Right kidney (tissue), 1 donor: ENCODE data around the gene KLHDC7B.
"Not testable (repeated sequence)": the region's sequence is repeated elsewhere in the genome, so short reads cannot be mapped to it uniquely, and the experiment has no call there.

Experiments used
- DNase-seq: peaks from one replicate; pipeline ENCODE4 v3.0.0-alpha.2; 2016

KLHDC7B gene

DNA sequence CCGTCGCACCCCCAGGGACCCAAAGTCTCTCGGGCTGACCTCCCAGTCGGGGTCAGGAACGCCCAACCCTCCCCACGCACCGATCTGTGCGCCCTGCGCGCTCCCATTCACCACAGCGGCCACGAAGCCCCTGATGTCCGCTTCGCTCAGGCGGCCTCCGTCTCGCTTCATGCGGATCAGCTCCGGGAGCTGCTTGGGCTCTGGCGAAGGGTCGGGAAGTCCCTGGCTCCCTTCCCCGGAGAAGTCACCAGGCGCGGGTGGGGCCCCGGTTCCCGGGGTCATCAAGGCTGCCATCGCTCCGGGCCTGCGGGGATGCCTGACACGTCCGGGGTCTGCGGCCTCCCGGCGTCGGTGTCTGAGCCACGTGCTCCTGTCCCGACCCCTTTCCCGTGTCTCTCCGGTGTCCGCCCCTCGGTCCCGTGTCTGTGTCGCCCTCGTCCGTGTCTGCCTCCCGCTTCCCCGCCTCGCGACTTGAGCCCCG, 16.2 kb upstream of the KLHDC7B start:
- peak; percentile 61 for DNase-seq

DNA sequence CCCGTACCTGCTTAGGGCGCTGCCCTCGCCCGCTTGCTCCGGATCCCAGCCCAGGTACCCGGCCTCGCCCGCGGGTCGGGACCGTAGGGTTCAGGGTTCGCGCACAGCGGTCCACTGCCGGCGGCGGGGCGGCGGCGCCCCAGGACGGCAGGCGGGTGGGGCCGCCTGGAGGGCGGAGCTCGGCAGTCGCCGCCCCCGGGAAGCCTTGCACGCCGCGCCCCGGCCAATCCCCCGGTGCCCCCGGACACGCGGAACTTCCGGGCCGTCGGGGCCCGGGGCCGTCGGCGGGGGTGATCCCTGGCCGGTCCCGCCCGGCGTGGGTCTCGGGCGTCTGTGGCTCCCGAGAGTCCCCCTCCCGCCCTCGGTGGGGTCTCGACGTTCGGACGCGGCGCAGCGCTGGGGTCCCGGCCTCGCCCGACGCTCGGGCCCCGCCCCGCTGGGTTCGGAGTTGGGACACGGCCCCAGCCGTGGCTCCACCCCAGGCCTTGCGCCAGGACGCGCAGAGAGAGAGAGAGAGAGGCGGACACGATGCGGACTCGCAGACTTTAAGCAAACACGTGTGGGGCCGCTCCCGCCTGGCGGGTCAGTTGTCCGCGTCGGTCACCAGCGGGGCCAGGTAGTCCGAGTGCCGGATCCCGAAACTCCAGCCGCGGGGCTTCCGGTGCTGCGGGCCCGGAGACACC, 15.7 kb upstream of the KLHDC7B start, which contains the start of gene TYMP:
Gene TYMP, minus strand, starts transcription at position 116 of the 683 bp plus-strand sequence. CDS start 303 bp downstream, outside the sequence.
- DNase-seq, result peak; percentile 64

DNA sequence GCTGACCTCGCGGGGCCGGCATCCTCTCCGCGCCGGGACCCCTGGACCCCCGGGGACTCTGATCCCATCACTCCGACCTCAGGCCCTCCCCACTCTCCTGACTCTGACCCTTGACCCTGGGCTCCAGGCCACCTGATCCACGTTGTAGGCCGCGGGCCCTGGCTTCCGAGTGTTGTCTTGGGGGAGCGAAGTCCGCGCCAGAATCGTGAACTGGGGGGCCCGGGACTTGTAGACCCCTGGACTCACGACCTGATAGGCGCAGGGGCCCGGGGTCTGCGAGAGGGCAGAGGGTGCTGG, 15.2 kb upstream of the KLHDC7B start:
- no peak for DNase-seq

DNA sequence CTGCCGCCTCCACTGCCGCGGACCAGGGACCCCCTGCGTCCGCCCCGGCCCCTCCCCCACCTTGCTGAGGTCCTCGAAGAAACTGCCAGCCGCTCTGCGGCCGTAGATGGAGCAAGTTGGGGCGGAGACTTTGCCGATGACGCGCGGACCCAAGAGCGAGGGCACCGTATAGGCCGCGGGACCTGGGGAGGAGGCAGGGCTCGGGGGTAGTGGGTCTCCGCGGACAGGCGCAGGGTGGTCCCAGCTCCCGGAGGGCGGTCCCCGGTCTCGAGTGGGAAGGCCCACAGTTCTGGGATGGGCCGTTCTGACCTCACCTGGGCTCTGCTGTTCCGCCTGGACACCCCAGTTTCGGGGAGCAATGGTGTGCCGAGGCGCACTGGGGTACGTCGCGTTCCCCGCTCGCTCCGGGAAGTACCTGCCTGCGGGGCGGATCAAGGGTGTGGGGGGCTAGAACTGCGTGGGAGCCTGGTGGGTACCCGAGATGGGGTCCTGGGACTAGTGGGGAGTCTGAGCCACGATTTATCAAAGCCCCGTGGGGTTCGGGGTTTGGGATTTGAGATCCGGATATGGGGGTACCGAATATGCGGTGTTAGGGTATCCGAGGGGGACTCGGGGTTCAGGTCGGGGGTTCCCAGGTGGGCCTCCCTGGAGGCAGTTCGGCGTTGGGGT, 14.7 kb upstream of the KLHDC7B start:
- peak; percentile 46 for DNase-seq

DNA sequence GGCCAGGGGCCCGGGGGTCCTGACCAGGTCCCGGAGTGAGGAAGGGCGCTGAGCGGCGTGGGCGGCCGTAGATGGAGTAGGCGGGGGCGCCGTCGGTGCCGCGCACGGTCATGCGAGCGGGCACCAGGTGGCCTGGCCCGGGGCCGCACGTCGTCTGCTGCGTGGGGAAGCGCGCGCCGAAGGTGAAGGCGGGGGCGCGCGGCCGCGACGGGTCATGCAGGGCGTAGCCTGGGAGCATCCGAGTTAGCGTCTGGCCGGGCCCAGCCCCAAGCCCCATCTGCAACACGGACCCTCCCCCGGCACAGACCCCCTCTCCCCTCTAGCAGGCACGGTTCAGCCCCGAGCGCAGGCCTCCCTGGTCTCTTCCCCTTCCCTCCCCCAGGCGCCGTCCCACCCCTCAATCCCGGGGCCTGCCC, 14.1 kb upstream of the KLHDC7B start:
- DNase-seq, result no peak

DNA sequence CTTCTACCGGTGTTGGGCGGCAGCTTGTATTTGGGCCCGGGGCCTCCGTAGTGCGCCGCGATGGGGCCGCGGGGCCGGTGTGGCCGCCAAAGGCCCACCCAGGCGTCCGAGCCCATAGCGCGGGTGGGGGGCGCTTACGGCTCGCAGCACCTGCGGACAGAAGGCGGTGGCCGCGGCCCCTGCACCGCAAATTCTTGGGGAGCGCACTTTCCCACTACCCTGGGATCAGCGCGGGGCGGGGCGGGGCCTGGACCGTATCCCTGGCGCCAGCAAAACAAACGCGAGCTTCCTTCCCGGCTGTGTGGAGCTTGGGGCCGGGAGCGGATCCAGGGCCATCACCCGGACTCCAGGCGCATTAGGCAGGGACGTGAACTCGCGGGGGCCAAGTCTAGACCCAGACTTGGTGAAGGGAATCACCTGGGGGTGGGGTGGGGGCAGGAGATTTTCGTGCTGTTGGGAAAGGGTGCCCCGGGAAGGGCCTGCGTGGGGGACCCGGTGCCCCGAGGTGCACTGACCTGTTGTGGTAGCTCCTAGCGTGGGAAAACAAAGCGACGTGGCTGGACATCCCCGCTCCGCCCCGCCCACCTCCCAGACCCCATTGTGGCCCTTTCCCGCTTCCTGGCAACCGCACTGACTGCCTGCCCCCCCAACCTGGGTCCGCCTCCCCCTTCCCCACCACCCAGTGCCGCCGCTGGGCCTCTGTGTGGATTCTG, 13.6 kb upstream of the KLHDC7B start:
- peak; percentile 56 for DNase-seq

DNA sequence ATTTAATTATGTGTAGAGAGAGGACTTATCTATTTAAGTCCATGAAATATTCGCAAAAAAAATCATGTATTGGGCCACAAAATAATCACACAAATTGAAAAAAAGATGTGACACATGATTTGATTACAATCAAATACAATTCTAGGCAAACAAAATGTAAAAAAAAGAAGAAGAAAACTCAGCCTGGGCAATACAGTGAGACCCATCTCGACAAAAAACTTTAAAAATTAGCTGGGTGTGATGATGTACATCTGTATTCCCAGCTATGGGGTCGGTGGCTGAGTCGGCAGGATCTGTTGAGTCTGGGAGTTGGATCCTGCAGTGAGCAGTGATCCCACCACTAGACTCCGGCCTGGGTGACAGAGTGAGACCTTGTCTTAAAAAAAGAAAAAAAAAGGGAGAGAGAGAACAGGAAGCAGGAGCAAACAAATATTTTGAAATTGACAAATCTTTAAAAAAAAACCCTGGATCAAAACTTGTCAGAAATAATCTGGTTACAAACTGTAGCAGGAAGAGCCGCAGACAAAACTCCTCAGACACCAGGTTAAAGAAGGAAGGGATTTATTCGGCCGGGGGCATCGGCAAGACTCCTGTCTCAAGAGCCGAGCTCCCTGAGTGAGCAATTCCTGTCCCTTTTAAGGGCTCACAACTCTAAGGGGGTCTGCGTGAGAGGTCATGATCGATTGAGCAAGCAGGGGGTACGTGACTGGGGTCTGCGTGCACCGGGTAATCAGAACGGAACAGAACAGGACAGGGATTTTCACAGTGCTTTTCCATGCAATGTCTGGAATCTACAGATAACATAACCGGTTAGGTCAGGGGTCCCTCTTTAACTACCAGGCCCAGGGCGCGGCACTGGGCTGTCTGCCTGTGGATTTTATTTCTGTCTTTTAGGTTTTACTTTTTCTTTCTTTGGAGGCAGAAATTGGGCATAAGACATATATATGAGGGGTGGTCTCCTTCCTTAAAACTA, 12.6 kb upstream of the KLHDC7B start:
- no peak for DNase-seq

DNA sequence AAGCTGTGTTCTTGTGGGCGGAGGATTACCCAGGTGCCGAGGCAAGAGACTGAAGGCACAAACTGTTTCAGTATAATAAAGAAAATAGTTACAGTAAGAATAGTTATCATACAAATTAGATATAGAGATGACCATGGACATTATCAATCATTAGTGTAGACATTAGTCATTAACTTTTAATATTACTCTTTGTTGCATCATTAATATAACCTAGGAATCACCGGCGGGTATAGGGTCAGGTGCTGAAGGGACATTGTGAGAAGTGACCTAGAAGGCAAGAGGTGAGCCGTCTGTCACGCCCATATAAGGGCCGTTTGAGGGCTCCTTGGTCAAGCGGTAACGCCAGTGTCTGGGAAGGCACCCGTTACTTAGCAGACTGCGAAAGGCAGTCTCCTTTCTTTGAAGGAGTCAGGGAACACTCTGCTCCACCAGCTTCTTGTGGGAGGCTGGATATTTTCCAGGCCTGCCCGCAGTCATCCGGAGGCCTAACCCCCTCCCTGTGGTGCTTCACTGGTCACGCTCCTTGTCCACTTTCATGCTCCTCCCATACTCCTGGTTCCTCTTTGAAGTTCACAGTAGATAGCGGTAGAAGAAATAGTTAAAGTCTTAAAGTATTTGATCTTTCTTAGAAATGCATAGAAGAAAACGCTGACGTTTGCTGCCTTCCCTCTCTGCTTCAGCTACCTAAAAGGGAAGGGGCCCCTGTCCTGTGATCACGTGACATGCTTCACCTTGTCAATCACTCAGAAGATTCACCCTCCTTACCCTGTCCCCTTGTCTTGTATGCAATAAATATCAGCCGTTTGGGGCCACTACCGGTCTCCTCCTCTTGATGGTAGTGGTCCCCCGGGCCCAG, 11.6 kb upstream of the KLHDC7B start:
- peak; percentile 23 for DNase-seq

DNA sequence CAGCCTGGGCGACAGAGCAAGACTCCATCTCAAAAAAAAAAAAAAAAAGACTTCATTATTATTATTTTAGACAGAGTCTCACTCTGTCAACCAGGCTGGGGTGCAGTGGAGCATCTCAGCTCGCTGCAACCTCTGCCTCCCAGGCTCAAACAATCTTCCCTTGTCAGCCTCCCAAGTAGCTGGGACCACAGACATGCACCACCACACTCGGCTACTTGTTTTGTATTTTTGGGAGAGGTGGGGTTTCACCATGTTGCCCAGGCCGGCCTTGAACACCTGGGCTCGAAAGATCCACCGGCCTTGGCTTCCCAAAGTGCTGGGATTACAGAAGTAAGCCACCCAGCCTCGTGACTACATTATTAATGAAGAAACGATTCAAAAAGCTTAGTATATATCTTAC, 10.6 kb upstream of the KLHDC7B start:
- DNase-seq, result no peak

DNA sequence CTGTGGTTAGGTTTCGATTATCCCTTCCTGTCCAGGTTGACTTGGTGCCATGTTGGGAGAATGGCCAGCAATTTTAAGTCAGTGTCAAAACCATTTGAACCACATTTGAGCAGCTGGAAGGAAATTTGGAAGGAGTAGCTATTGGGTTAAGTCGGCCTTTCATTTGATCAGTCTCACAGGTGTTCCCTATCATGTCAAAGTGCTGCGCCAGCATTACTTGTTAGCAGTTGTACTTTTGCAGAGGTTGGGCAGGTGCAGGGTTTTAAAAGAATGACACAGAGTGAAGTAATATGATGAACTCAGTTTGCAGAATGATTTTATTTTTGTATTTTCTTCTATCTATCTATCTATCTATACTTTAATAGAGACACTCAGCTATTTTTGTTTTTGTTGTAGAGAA, 9.5 kb upstream of the KLHDC7B start:
- no peak for DNase-seq

DNA sequence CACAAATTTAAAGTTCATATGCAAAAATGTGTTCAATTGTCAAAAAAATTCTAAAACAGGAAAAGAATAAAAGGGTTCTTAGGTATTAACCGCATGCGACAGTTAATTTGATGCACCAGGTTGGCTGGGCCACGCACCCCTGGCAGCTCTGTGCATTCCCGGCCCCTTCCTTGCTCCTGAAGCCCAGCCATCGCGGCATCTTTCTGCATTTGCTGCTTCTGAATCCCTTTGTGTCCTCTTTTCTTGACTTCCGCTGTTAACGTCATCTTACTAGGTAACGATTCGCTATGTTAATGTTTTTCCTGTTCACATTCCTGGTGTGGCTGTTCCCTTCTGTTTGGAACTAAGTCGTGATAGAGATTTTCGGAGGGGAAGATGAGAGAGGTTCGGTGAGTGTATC, 7.9 kb upstream of the KLHDC7B start:
- DNase-seq, result no peak

DNA sequence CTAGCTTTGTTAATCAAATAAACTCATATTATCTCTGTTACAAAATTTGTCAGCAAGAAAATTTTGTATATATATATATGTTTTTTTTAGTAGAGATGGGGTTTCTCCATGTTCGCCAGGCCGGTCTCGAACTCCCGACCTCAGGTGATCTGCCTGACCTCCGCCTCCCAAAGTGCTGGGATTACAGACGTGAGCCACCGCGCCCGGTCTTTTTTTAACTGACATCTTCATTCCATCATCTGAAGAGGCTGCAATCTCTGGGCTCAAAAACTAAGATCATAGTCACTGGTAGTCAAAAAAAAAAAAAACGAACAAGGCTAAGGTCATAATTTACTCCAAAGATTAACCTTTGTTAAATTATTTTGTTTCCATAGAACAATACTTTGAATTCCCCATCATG, 5.3 kb upstream of the KLHDC7B start:
- DNase-seq, result no peak

DNA sequence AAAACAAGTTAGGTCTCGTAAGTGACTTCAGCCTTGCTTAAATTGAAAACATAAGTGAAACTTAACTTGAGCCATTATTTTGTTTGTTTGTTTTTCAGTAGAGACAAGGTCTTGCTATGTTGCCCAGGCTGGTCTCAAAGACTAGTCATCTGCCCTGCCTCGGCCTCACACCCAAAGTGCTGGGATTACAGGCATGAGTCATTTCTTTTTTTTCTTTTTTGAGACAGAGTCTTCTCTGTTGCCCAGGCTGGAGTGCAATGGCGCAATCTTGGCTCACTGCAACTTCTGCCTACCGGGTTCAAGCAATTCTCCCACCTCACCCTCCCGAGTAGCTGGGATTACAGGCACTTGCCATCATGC, 4.1 kb upstream of the KLHDC7B start:
- not testable (repeated sequence) for DNase-seq

DNA sequence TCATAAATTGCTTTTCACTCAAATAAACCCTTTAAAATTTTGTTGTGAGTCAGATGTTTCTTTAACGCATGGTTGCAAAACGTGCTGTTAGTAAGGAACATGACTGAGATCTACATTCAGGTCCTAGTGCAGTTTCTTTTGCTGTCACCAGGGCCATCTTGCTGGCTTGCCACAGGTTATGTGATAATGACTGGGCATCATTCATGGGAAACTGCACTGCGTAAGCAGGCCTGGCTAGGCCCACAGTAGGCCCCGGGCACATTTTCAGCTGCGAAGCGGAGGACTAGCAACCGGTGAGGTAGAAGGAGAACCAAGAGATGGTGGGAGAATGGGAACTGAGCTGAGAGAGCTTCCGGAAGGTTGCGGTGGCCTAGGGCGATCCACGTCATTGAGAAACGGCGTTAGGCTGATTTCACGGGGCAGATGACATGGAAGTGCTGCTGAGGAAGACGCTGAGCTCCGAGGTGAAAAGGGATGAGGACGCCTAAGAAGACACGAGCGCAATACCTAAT, 3.2 kb upstream of the KLHDC7B start:
- no peak for DNase-seq

DNA sequence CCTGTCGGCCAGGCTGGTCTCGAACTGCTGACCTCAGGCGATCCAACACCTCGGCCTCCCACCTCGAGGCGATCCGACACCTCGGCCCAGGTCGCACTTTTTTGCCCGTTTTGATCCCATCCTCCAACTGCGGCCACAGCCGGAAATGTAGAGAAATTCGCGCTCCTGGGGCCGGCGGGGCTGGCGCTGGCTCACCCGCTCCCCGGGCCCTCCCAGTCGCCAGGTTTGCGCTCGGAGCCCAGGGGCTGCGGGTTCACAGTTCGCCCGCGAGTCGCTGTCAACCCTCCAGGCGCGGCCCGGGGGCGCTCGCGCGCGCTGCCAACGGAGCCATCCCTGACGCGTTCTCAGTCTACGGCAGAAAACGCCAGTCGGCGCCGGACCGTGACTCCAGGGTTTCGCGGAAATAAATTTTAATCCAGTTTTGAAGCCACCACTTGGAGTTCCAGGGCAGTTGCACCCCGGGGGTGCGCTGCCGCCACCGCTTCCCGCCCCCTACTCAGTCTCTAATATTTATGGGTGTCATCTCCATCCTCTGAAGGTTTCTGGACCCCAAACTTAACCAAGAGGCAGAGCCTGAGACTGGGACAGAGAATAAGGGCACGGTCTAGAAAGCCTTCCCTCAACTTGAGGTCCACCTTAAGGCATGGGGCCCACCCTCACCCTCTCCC, 1.5 kb upstream of the KLHDC7B start:
- DNase-seq, result peak; percentile 64

DNA sequence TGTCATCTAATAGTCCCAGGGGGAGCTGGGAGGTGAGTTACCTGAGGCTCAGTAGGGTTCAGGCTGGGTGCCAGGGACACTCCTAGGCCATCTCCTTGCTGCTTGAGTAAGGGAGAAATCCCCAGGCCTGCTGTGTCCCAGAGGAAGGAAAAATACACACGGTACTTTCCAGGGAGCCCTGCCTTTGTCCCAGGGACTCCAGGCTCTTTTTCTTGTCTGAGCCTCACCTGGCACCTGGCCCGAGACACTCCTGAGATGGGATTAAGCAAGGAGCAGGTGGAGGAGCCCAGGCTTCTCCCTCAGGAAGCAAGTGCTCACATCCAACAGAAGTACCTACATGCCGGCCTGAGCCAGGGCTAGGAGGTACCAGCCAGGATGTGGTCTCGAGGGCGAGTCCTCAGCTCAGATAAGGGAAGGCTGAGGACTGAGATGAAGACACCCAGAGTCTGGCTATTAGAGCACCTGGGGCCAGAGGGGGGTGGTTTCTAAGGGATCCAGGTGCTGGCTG, 899 bp upstream of the KLHDC7B start:
- no peak for DNase-seq

DNA sequence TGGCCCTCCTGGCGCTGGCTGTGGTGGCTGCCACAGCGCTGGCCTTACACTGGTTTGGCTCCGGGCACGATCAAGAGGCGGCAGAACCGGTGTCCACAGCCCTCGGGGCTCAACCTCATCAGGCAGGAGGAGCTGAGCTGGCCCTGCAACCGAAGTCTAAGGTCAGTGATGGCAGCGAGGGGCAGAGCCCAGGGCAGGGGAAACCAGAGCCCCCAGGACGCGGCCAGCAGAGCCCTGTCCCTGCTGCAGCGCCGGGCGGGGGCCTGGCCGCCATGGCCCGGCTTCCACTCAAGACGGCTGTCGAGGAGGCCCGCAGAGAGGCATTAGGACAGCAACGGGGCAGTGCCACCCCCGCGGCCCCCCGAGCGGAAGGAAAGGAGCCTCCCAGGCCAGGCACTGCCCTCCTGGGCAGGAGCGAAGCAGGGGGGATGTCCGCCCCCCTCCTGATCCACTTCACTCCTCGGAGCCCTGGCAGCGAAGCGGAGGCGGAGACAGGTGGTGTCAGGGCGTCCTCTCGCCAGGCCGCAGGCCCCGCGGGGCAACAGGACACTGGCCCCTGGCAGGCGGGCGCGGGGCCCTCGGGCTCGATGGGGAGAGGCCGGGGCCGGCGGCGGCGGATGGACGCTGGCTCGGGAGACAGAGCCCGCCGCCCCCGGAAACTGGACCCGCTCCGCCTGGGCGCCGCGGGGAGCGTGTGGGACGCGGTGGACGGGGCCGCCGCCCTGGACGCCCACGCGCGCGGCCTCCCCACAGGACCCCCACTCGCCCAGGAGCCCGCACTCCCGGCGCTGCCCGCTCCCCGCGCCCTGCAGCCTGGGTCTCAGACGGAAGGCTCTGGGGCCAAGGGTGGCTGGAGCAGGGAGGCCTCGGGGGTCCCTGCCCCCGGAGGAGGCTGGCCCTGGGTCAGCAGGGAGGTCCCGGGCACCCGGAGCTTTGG, 895 bp downstream of the KLHDC7B start:
- no peak for DNase-seq

DNA sequence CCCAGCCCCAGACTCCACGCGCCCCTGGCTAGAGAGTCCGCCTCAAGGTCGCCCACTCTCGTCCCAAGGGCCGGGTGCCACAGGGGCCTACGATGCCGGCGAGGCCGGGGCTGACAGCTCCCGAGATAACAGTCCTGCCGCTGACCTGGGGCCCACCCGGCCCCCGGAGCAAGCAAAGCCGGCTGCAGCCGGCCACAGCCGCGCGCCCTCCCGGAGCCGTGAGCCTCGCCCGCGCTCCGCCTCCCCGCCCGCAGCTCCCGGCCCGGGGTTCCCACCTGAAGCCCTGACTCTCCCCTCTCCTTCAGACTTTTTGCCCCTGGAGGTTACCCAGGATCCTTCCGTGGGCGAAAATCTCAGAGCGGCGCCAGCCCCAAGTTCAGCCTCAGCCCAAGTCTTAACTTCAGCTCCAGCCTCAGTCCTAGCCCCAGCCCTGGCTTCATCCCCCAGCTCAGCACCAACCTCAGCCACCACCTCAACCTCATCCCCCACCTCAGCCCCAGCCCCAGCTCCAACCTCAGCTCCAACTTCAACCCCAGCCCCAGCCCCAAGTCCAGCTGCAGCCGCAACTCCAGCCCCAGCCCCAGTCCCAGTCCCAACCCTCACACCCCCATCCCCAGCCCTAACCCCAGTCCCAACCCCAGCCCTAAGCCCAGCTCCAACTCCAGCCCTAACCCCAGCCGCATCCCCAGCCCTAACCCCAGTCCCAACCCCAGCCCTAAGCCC, 1.7 kb downstream of the KLHDC7B start:
- DNase-seq, result peak; percentile 49
